Caco-2 (cell line): ENCODE results near the gene GRM1. TPM values are rescaled to one million over a fixed set of nuclear protein-coding genes. Genes with fewer than 3 reads are reported as not detected.

Experiments used
- BruUV-seq: library from RNA; stranded (reverse); fragments of 400-500 nt; replicated peaks from 2 replicates; lab custom pipeline; 2021; lab: Mats Ljungman, UMichigan
- CTCF ChIA-PET: fragments of 300-600 bp; sonication (Branson Sonifier 250); formaldehyde crosslinking; loops from one replicate; lab custom pipeline; 2022; ENCODE audit warnings: antibody characterized with exemption; lab: Charles Lee
- POLR2A ChIA-PET: fragments of 300-600 bp; sonication (Branson Sonifier 250); formaldehyde crosslinking; loops from one replicate; lab custom pipeline; 2022; ENCODE audit warnings: antibody characterized with exemption; lab: Charles Lee
- DNase-seq, 2 experiments: peaks; one replicate each; pipeline versions ENCODE4 v3.0.0 to v3.0.0-alpha.2; 2020 to 2022
- H3K27me3 ChIP-seq: replicated peaks from 2 replicates; pipeline ENCODE4 v1.6.0; 2011; ENCODE audit warnings: low read length; ENCODE audit not compliant: control insufficient read depth, insufficient read depth
- H3K36me3 ChIP-seq: 2 replicates; pipeline ENCODE4 v1.5.1; 2011; ENCODE audit warnings: low read length; ENCODE audit not compliant: control insufficient read depth, insufficient read depth
- H3K4me1 ChIP-seq: fragments of 250-450 bp; sonication (Bioruptor Pico); 2 replicates; pipeline ENCODE4 v1.5.1; 2020; ENCODE audit warnings: mild to moderate bottlenecking
- H3K4me3 ChIP-seq: 2 replicates; pipeline ENCODE4 v1.5.1; 2011; ENCODE audit warnings: low read depth, mild to moderate bottlenecking, control low read depth, low read length
- H3K9me3 ChIP-seq: fragments of 250-450 bp; sonication (Bioruptor Pico); 2 replicates; pipeline ENCODE4 v1.5.1; 2020; ENCODE audit warnings: mild to moderate bottlenecking, moderate library complexity
- H3K27ac Mint-ChIP-seq: one replicate; pipeline ENCODE4 v1.8.0; 2022; ENCODE audit warnings: mixed read lengths; ENCODE audit not compliant: unreplicated experiment
- H3K27me3 Mint-ChIP-seq: one replicate; pipeline ENCODE4 v1.8.0; 2022; ENCODE audit warnings: mixed read lengths; ENCODE audit not compliant: insufficient read depth, unreplicated experiment
- H3K36me3 Mint-ChIP-seq: one replicate; pipeline ENCODE4 v1.8.0; 2022; ENCODE audit warnings: mild to moderate bottlenecking, mixed read lengths; ENCODE audit not compliant: insufficient read depth, unreplicated experiment
- H3K4me1 Mint-ChIP-seq: one replicate; pipeline ENCODE4 v1.8.0; 2022; ENCODE audit warnings: low read depth, mixed read lengths; ENCODE audit not compliant: unreplicated experiment
- H3K4me3 Mint-ChIP-seq: one replicate; pipeline ENCODE4 v1.8.0; 2022; ENCODE audit warnings: mild to moderate bottlenecking, moderate library complexity, mixed read lengths; ENCODE audit not compliant: unreplicated experiment
- H3K9me3 Mint-ChIP-seq: one replicate; pipeline ENCODE4 v1.8.0; 2022; ENCODE audit warnings: mixed read lengths; ENCODE audit not compliant: unreplicated experiment
- CTCF ChIP-seq, 2 experiments: fragments of 200-600 bp in 1 of 2; IDR thresholded peaks; 1 replicate in 1 of 2; 2 replicates in 1 of 2; pipeline versions ENCODE4 v1.5.1 to v1.8.0; 2011 to 2022; ENCODE audit warnings: antibody characterized with exemption in 1 of 2, control low read depth in 1 of 2, inconsistent platforms in 1 of 2, low read depth in 1 of 2, low read length in 1 of 2, mild to moderate bottlenecking in 1 of 2, moderate library complexity in 1 of 2; ENCODE audit not compliant: insufficient read depth in 1 of 2, severe bottlenecking in 1 of 2, unreplicated experiment in 1 of 2
- intact Hi-C: fragments of 100-400 bp; cut with micrococcal nuclease; formaldehyde crosslinking; loops from one replicate; pipeline ENCODE4 v1.10.0; 2022; ENCODE audit not compliant: unreplicated experiment
- total RNA-seq: library from RNA; stranded (reverse); gene quantifications from 2 replicates; pipeline ENCODE4 v1.2.3, GENCODE V29; 2022

The GRM1 gene
- total RNA-seq, 1 experiment from 2014 or later, result not detected

GRCh38 chr6:146305092-146305491 is 276.2 kb downstream of the GRM1 start:
- Histone ChIP-seq H3K4me1 (no peaks in the 10 kb centered on the region), H3K4me3 (no peak overlapping the region), H3K36me3 (no peaks in the 10 kb centered on the region), H3K27me3 (no peaks in the 10 kb centered on the region), H3K9me3 (no peaks in the 10 kb centered on the region)
- H3K4me3 Mint-ChIP-seq, result no peak overlapping the region
- H3K27me3 Mint-ChIP-seq, result peaks cover 3% of the 10 kb centered on the region
- H3K27ac Mint-ChIP-seq, result no peak overlapping the region
- H3K4me1 Mint-ChIP-seq, result no peaks in the 10 kb centered on the region
- H3K36me3 Mint-ChIP-seq, result no peaks in the 10 kb centered on the region
- CTCF ChIA-PET, result no interaction called here
- no TSS peak for BruUV-seq
- POLR2A ChIA-PET, result no interaction called here
- TF ChIP-seq CTCF (IDR thresholded peaks at IDR 0.05; ENCODE audit: insufficient read depth in 1 of 2, low read depth in 1 of 2, low read length in 1 of 2, severe bottlenecking in 1 of 2, unreplicated experiment in 1 of 2), result no peak
- no peaks in the 10 kb centered on the region for H3K9me3 Mint-ChIP-seq
- intact Hi-C loops, result no loop called here
- no peak for DNase-seq

GRCh38 chr6:146305951-146306350 is 277.1 kb downstream of the GRM1 start:
- no TSS peak for BruUV-seq
- no peaks in the 10 kb centered on the region for H3K9me3 Mint-ChIP-seq
- H3K27me3 Mint-ChIP-seq, result peaks cover 3% of the 10 kb centered on the region
- intact Hi-C loops, result no loop called here
- H3K4me1 Mint-ChIP-seq, result no peaks in the 10 kb centered on the region
- H3K36me3 Mint-ChIP-seq, result no peaks in the 10 kb centered on the region
- no peaks in the 10 kb centered on the region for H3K9me3 ChIP-seq
- TF ChIP-seq CTCF (IDR thresholded peaks at IDR 0.05; ENCODE audit: insufficient read depth in 1 of 2, low read depth in 1 of 2, low read length in 1 of 2, severe bottlenecking in 1 of 2, unreplicated experiment in 1 of 2), result no peak
- ChIA-PET POLR2A (no interaction called here), CTCF (no interaction called here)
- no peak overlapping the region for H3K27ac Mint-ChIP-seq
- H3K27me3 ChIP-seq, result no peaks in the 10 kb centered on the region
- H3K4me1 ChIP-seq, result no peaks in the 10 kb centered on the region
- no peaks in the 10 kb centered on the region for H3K36me3 ChIP-seq
- DNase-seq, result no peak
- H3K4me3 ChIP-seq, result no peak overlapping the region
- H3K4me3 Mint-ChIP-seq, result no peak overlapping the region

GRCh38 chr6:146310628-146311027 is 281.8 kb downstream of the GRM1 start:
- POLR2A ChIA-PET, result no interaction called here
- H3K36me3 ChIP-seq, result no peaks in the 10 kb centered on the region
- H3K9me3 ChIP-seq, result no peaks in the 10 kb centered on the region
- CTCF ChIA-PET, result no interaction called here
- BruUV-seq, result no TSS peak
- Mint-ChIP-seq H3K9me3 (no peaks in the 10 kb centered on the region), H3K4me3 (no peak overlapping the region), H3K36me3 (no peaks in the 10 kb centered on the region), H3K27ac (no peak overlapping the region), H3K27me3 (peaks cover 3% of the 10 kb centered on the region), H3K4me1 (no peaks in the 10 kb centered on the region)
- intact Hi-C loops, result no loop called here
- H3K4me3 ChIP-seq, result no peak overlapping the region
- no peak for TF ChIP-seq CTCF (IDR thresholded peaks at IDR 0.05; ENCODE audit: insufficient read depth in 1 of 2, low read depth in 1 of 2, low read length in 1 of 2, severe bottlenecking in 1 of 2, unreplicated experiment in 1 of 2)
- no peak for DNase-seq
- H3K27me3 ChIP-seq, result no peaks in the 10 kb centered on the region
- H3K4me1 ChIP-seq, result no peaks in the 10 kb centered on the region
